ENCODE measurements around the gene CACFD1. TPM values are rescaled to one million over a fixed set of nuclear protein-coding genes. Genes with fewer than 3 reads are reported as not detected.

The CACFD1 gene
- total and polyA plus RNA-seq, 10 donors: 4.7 to 14.2 (median 11.9) TPM

- no peak for DNase-seq
- H3K9me3 ChIP-seq: no peaks in the 10 kb centered on the region
- no peak overlapping the region for H3K27ac ChIP-seq
- no peak overlapping the region for H3K4me3 ChIP-seq
- TF ChIP-seq POLR2AphosphoS5 (IDR thresholded peaks at IDR 0.05): peak; percentile 19 to 69 (median 51)
- TF ChIP-seq POLR2A (IDR thresholded peaks at IDR 0.05): no peak
- intact Hi-C loops (cut with DNase I; ENCODE audit: low total_unique reads): no loop called here
- H3K27me3 ChIP-seq (replicated peaks in 1 of 7): no peaks in the 10 kb centered on the region
- peaks cover 0 to 69% (median 37%) of the 10 kb centered on the region in 6 donors for H3K36me3 ChIP-seq
- WGBS, 5 donors: 84 to 91% (median 87%) methylated on average over 20 to 27 of the region's 27 CpGs
- H3K4me1 ChIP-seq: peaks cover 1 to 59% (median 22%) of the 10 kb centered on the region in 6 donors
These were observed 11.9 kb downstream of the CACFD1 start for GRCh38 chr9:133471551-133472276.

GRCh38 chr9:133472277-133472645, 12.5 kb downstream of the CACFD1 start:
- Histone ChIP-seq H3K4me1 (peaks cover 7 to 64% (median 27%) of the 10 kb centered on the region in 6 donors), H3K27ac (no peak overlapping the region), H3K27me3 (replicated peaks in 1 of 7) (no peaks in the 10 kb centered on the region), H3K4me3 (no peak overlapping the region), H3K9me3 (no peaks in the 10 kb centered on the region), H3K36me3 (peaks cover 0 to 73% (median 41%) of the 10 kb centered on the region in 6 donors)
- intact Hi-C loops (cut with DNase I; ENCODE audit: low total_unique reads): no loop called here
- DNase-seq: no peak
- WGBS, 5 donors: 90 to 93% (median 93%) methylated on average over 3 to 11 of the region's 11 CpGs
- TF ChIP-seq POLR2AphosphoS5 (IDR thresholded peaks at IDR 0.05): no peak
- TF ChIP-seq POLR2A (IDR thresholded peaks at IDR 0.05): no peak

GRCh38 chr9:133472753-133473378, 13.1 kb downstream of the CACFD1 start:
- no peaks in the 10 kb centered on the region for H3K9me3 ChIP-seq
- no peak overlapping the region for H3K27ac ChIP-seq
- no peak overlapping the region for H3K4me3 ChIP-seq
- DNase-seq: no peak
- no peaks in the 10 kb centered on the region for H3K27me3 ChIP-seq (replicated peaks in 1 of 7)
- TF ChIP-seq POLR2AphosphoS5 (IDR thresholded peaks at IDR 0.05) (peak in 2 of 3 donors; percentile 27 to 56), CTCF (IDR thresholded peaks at IDR 0.05 in 8 of 11, conservative IDR thresholded peaks at IDR 0.05 in 3 of 11) (no peak)
- 71 to 83% (median 75%) methylated on average over 11 to 19 of the region's 19 CpGs for WGBS, 5 donors
- H3K4me1 ChIP-seq: peaks cover 11 to 70% (median 33%) of the 10 kb centered on the region in 6 donors
- H3K36me3 ChIP-seq: peaks cover 0 to 73% (median 41%) of the 10 kb centered on the region in 6 donors
- intact Hi-C loops (cut with DNase I; ENCODE audit: low total_unique reads): no loop called here

- no peaks in the 10 kb centered on the region for H3K9me3 ChIP-seq
- peaks cover 0 to 70% (median 39%) of the 10 kb centered on the region in 6 donors for H3K36me3 ChIP-seq
- TF ChIP-seq POLR2AphosphoS5 (IDR thresholded peaks at IDR 0.05) (peak in 2 of 3 donors; percentile 24 to 40), CTCF (IDR thresholded peaks at IDR 0.05 in 8 of 11, conservative IDR thresholded peaks at IDR 0.05 in 3 of 11) (no peak)
- WGBS, 5 donors: 83 to 94% (median 86%) methylated on average over 3 to 20 of the region's 20 CpGs
- intact Hi-C loops (cut with DNase I; ENCODE audit: low total_unique reads): no loop called here
- H3K27ac ChIP-seq: no peak overlapping the region
- peaks cover 13 to 79% (median 42%) of the 10 kb centered on the region in 6 donors for H3K4me1 ChIP-seq
- no peak for DNase-seq
- H3K27me3 ChIP-seq (replicated peaks in 1 of 7): peaks cover 0 to 3% (median 0%) of the 10 kb centered on the region in 7 donors
- no peak overlapping the region for H3K4me3 ChIP-seq
These were observed 14.0 kb downstream of the CACFD1 start for GRCh38 chr9:133473743-133474142.

GRCh38 chr9:133474215-133474614, 14.4 kb downstream of the CACFD1 start:
- Histone ChIP-seq H3K4me3 (no peak overlapping the region), H3K36me3 (peaks cover 0 to 65% (median 39%) of the 10 kb centered on the region in 6 donors), H3K27ac (no peak overlapping the region), H3K9me3 (no peaks in the 10 kb centered on the region), H3K27me3 (replicated peaks in 1 of 7) (peaks cover 0 to 8% (median 0%) of the 10 kb centered on the region in 7 donors), H3K4me1 (peaks cover 13 to 84% (median 46%) of the 10 kb centered on the region in 6 donors)
- 23 to 37% (median 27%) methylated on average over 5 of the region's 5 CpGs for WGBS, 5 donors
- no peak for TF ChIP-seq POLR2AphosphoS5 (IDR thresholded peaks at IDR 0.05)
- no peak for TF ChIP-seq CTCF (IDR thresholded peaks at IDR 0.05 in 8 of 11, conservative IDR thresholded peaks at IDR 0.05 in 3 of 11)
- no peak for TF ChIP-seq POLR2A (IDR thresholded peaks at IDR 0.05)
- intact Hi-C loops (cut with DNase I; ENCODE audit: low total_unique reads): no loop called here
- no peak for DNase-seq

Data from spleen (tissue), 11 donors.